Stomach (tissue), 4 donors: ENCODE data around the gene HORMAD2.

Experiments
- EP300 ChIP-seq: sonication (generic); formaldehyde crosslinking; IDR thresholded peaks from one replicate; pipeline ENCODE4 v1.6.1; 2017; ENCODE audit warnings: antibody characterized with exemption
- POLR2A ChIP-seq, 4 donors: fragments of 450-650 bp; IDR thresholded peaks; one replicate each; pipeline ENCODE4 v1.6.1; 2016; ENCODE audit warnings: antibody characterized with exemption in 4 of 4, control low read depth in 2 of 4, mild to moderate bottlenecking in 1 of 4, moderate library complexity in 1 of 4
- POLR2AphosphoS5 ChIP-seq, 3 donors: sonication (generic); formaldehyde crosslinking; IDR thresholded peaks; one replicate each; pipeline ENCODE4 v1.6.1; 2016; ENCODE audit warnings: antibody characterized with exemption in 3 of 3
- TF ChIP-seq, protein P1 (sequence below), 7 experiments: fragments of 450-650 bp in 4 of 7; fragments of 200-600 bp in 3 of 7; sonication (generic) in 3 of 7; IDR thresholded peaks; one replicate each; pipeline ENCODE4 v1.5.1; 2016 to 2019; ENCODE audit warnings: antibody characterized with exemption in 7 of 7, control low read depth in 2 of 7, mild to moderate bottlenecking in 1 of 7

GRCh38 chr22:30054764-30055069, 25.5 kb upstream of the HORMAD2 start:
- TF ChIP-seq POLR2A (IDR thresholded peaks at IDR 0.05) (no peak), EP300 (no peak), POLR2AphosphoS5 (IDR thresholded peaks at IDR 0.05) (peak in 2 of 3 donors; percentile 12 to 29)
- TF ChIP-seq, protein P1, sequence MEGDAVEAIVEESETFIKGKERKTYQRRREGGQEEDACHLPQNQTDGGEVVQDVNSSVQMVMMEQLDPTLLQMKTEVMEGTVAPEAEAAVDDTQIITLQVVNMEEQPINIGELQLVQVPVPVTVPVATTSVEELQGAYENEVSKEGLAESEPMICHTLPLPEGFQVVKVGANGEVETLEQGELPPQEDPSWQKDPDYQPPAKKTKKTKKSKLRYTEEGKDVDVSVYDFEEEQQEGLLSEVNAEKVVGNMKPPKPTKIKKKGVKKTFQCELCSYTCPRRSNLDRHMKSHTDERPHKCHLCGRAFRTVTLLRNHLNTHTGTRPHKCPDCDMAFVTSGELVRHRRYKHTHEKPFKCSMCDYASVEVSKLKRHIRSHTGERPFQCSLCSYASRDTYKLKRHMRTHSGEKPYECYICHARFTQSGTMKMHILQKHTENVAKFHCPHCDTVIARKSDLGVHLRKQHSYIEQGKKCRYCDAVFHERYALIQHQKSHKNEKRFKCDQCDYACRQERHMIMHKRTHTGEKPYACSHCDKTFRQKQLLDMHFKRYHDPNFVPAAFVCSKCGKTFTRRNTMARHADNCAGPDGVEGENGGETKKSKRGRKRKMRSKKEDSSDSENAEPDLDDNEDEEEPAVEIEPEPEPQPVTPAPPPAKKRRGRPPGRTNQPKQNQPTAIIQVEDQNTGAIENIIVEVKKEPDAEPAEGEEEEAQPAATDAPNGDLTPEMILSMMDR (IDR thresholded peaks at IDR 0.05) = no peak
